Left ventricle myocardium superior (tissue), 1 donor: ENCODE results near the gene GAB1. TPM values are rescaled to one million over a fixed set of nuclear protein-coding genes. Genes with fewer than 3 reads are reported as not detected.

Experiments
- ATAC-seq: fragments of 200-7000 bp; cut with Tn5 transposase; one replicate; pipeline ENCODE4 v1.9.1; 2020; ENCODE audit warnings: mild to moderate bottlenecking, moderate library complexity
- DNase-seq: peaks from one replicate; pipeline ENCODE4 v3.0.0-alpha.2; 2020
- intact Hi-C: fragments of 100-400 bp; cut with micrococcal nuclease; formaldehyde crosslinking; loops from one replicate; pipeline ENCODE4 v1.11.0; 2022
- total RNA-seq: library from RNA; stranded (reverse); fragmentation: NEBNext Ultra II Directional; extraction: Animal tissue kit (Norgen Biotek cat#: 25700); gene quantifications from one replicate; pipeline ENCODE4 v1.2.1, GENCODE V29; 2021
- donor health status: DM: no; HTN: yes; CAD: no; lungs with severe emphysema.

The GAB1 gene
- total RNA-seq, 1 donor from 2014 or later: 90.7 TPM

DNA sequence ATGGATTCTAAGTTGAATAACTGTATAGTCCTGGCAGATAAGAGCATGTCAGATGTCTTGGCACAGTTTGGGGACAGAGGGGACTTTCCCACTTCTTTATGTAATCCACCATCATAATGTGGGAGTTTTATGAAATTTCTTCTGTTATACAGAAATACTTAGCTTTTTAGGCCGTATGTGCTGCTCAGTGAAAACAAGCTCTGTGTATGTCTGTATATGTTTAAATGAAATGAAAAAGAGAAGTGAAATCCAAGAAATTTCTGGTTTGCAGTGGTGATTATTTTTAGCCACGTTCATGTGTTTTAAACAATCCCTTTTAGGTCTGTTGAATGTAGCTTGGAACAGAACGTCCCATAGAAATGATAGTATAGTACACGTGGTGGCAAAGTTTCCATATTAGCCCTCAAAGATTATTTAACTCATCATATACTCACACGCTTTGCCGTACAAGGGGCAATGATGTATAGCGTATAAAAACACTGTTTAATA is 41.0 kb downstream of the GAB1 start:
- DNase-seq: no peak
- intact Hi-C loops: no loop called here
- ATAC-seq: no peak

DNA sequence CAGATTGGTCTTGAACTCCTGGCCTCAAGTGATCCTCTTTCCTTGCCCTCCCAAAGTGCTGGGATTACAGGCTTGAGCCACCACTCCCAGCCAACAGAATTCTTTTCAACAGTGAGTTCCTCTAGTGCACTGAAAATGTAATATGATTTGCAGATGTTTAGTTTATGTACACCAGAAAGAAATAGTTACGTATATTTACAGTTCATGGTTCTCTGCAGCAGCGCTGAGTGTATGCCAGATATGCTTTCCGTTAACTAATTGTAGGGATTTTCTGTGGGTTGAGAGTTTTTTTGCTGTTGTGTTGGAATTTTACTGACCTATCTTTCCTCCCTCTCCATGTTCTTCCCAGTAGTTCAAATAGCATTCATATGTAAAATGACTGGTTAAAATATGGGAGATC is 44.0 kb downstream of the GAB1 start:
- ATAC-seq (no peak), DNase-seq (no peak)
- intact Hi-C loops: no loop called here

- ATAC-seq (peak; percentile 85), DNase-seq (peak; percentile 90)
- intact Hi-C loops: no loop called here
Observed at GRCh38 chr4:143381189-143382118, 44.8 kb downstream of the GAB1 start.

DNA sequence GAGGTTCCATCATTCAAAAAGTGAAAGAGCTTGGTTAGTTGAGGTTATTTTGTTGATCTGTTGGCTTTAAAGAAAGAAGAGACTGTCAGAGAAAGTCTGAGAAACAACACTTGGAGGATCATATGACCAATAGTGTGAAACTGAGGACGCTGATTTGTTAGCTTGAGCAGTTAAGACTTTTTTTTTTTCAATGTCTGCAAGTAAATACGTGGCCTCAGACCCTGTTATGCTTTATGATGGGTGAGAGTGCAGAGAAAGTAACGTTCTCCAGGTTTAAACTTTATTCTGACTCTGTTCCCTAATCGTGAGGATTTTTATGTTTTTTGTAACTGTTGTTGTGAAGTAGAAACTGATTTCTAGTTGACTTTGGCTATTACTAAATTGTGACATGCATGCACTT is 45.9 kb downstream of the GAB1 start:
- DNase-seq (no peak), ATAC-seq (peak; percentile 1)
- intact Hi-C loops: no loop called here

- intact Hi-C loops: no loop called here
- no peak for ATAC-seq
Observed at GRCh38 chr4:143383005-143383574, 46.4 kb downstream of the GAB1 start.

DNA sequence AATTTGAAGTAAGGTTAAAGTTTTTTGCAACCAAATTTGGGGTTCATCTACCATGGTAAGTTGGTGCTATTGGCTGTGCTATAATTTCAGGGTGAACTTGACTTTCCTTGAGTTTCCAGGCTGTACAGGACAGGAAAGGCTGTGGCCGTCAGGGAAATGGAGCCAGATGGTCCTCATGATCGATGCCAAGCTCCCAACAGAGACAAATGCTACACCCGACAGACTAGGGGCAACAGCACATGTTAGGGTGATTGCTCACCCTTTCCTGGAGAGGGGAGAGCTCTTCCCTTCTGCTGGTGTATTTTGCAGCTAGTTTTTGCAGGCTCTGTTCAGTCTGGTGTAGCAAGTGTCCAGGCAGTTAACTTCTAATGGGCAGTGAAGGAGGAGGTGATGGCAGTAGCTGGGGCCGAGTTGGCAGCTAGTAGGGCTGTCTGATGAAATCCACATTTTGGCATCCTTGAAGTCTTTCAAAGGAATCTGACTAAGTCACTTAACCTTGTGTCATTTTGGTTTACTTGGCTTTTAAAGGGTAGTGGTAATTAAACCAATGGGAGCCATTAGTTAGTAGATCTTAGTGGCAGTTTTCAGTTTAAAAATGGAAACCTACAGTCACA is 47.8 kb downstream of the GAB1 start:
- ATAC-seq (peak; percentile 38), DNase-seq (peak; percentile 49)
- intact Hi-C loops: no loop called here

More at GRCh38 chr4:143383005-143383574, 46.4 kb downstream of the GAB1 start:
- DNase-seq: no peak

- intact Hi-C loops: no loop called here
- no peak for DNase-seq
- ATAC-seq: no peak
Observed at GRCh38 chr4:143386812-143387211, 50.1 kb downstream of the GAB1 start.

GRCh38 chr4:143389579-143390195 is 53.0 kb downstream of the GAB1 start:
- DNase-seq: no peak

DNA sequence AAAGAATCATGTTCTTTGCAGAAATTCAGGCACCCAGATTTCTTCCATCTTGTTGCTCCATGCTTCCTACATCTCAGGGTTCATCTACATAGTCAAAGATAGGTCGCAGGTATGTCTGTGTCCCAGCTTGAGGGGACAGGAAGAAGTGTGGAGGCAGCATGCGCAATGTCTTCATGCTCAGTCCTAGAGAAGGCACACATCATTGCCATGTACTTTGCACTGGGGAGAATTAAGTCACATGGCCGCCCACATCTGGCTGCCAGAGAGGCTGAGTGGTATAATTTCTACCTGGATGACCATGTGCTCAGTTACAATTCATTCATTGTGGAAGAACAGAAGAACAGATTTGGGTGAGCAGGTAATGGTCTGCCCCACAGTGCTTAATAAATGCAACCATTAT is 54.1 kb downstream of the GAB1 start:
- intact Hi-C loops: no loop called here
- ATAC-seq (peak; percentile 56), DNase-seq (no peak)

More at GRCh38 chr4:143389579-143390195, 53.0 kb downstream of the GAB1 start:
- intact Hi-C loops: no loop called here
- peak; percentile 51 for ATAC-seq

- intact Hi-C loops: no loop called here
- DNase-seq (no peak), ATAC-seq (no peak)
Observed at GRCh38 chr4:143391261-143391660, 54.6 kb downstream of the GAB1 start.

DNA sequence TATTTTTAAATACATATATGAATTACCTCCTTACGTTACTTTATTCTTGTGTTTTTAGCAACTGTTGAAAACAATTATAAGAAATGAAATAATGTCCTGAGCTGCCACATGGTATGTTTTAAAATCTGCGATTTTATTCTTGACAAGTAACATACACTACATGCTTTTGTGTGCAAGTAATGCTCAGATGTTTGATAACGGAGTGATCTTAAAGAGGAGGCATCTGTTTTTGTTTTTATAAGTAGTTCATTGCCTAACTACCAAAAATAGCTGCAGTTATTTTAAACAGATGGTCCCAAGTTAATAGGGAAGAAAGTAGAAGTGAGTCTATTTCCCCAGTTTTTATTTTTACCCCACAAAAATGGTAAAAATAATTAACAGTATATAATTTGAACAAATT is 55.2 kb downstream of the GAB1 start:
- intact Hi-C loops: no loop called here
- DNase-seq (no peak), ATAC-seq (peak; percentile 42)

DNA sequence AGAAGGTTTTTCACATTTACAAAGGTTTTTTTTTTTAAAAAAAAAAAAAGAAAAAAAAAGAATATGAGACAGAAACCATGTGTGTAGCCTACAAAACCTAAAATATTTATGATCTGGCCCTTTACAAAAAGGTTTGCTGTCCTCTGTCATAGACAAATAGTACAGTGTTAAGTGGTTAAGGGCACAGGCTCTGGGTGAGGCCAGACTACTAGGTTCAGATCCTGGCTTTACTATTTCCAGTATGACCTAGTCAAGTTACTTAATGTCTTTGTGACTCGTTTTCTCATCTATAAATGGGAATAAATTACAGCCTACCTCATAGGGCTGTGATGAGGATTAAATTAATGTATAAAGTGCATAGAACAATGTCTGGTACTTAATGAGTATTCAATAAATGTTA is 56.5 kb downstream of the GAB1 start:
- intact Hi-C loops: no loop called here
- DNase-seq: no peak
- ATAC-seq: peak; percentile 48

DNA sequence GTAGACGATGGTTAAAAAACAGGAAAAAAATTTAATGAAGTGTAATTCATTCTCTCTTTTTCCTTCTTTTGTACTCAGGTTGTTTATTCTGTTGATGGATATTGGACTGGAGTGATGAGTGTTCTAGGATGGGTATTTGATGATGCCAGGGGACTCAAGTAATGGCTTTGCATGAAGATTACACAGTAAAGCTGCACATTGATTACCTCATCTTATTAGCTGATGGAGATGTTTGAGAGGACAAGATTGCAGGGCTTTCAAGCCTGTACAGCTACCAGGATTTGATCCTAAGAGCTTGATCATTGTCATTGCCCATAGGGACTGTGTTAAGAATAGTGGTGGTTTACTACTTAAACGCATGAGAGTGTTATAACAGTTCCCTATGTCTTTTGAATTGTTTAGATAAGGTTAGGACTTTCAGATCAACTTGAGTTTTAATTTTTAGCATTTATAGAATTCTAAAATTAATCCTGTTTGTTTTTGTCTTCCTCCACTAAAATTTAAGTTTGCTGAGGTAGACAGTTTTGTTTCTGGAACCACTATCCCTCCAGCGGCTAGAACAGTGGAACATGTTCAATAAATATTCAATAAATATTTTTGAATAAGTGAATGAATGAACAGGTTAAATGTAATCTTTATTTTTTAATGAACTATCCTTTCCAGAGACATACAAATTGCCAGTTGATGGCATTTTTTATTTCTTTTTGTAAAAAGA is 58.2 kb downstream of the GAB1 start:
- DNase-seq (no peak), ATAC-seq (no peak)
- intact Hi-C loops: no loop called here

DNA sequence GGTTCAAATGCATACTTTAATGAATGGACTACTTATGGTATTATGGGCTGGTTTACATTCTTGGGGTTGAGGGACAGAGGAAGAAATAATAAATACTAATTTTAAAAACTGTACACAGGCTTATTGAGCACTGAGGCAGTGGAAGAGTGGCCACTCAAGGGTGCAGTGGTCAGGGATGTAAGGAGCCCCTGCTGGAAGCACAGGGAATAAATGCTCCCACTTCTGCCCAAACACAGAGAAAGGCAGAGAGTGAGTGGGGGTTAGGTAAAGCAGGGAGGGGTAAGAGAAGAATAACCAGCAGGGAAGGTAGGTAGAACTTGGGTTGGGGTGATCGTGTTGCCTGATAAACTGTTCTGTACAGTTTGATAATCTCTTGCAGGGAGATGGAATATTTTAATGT is 60.0 kb downstream of the GAB1 start:
- no peak for ATAC-seq
- intact Hi-C loops: no loop called here
- DNase-seq: no peak

- ATAC-seq: no peak
- intact Hi-C loops: no loop called here
- no peak for DNase-seq
Observed at GRCh38 chr4:143397335-143397734, 60.7 kb downstream of the GAB1 start.

GRCh38 chr4:143397887-143398286 is 61.2 kb downstream of the GAB1 start:
- DNase-seq: no peak
- no peak for ATAC-seq
- intact Hi-C loops: no loop called here

DNA sequence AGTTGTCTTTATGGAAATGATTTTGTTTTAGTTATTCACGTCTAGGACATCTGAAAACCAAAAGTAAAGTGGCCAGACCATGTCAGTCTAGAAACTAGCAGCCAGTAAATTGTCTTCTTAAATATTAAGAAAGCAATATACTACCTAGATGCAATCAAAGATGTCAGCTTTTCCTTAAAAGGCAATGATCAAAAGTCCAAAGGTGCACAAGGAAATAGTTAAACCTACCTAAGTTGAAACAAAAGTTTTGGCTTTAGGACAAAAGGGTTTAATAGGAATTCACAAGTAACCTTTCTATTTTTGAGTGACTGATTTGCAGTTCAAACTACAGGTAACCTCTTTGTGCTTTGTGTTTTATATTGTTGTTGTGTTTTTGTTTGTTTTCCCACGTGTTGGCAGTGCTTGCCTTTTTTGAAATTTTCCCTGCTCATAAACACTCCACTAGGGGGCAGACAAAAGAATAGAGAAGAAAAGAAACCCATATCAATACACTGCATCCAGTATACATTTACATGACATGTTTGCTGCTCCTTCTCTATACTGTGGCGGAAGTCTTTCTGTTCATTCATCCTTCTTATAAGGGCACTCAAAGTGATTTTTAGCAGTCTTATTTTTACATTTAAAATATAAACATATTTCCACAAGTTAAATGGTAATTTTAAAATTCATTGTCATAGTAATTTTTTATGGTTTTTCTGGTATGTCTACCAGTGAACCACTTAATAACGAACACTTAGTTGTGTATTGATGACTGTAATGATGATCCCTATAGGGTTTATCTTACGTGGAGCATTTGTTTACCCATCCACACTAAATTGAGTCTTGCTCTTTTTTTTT is 62.7 kb downstream of the GAB1 start:
- ATAC-seq: no peak
- intact Hi-C loops: no loop called here
- DNase-seq: no peak

GRCh38 chr4:143400082-143400481 is 63.4 kb downstream of the GAB1 start:
- ATAC-seq: peak; percentile 68
- DNase-seq: no peak
- intact Hi-C loops: no loop called here
